Thoracic aorta (tissue), 2 donors: ENCODE results near the gene GOLT1B. TPM values are rescaled to one million over a fixed set of nuclear protein-coding genes. Genes with fewer than 3 reads are reported as not detected.

Source experiments
- ATAC-seq: fragments of 150-250 bp; one replicate; pipeline ENCODE4 v1.8.0; 2017; ENCODE audit warnings: low read depth; ENCODE audit not compliant: insufficient number of reproducible peaks, low FRiP score
- DNase-seq: peaks from one replicate; pipeline ENCODE4 v3.0.0-alpha.2; 2020; ENCODE audit warnings: low spot score
- H3K27ac ChIP-seq, 2 donors: fragments of 200-600 bp; sonication (generic); 1 replicate in 1 of 2; 2 replicates in 1 of 2; pipeline ENCODE4 v1.5.1; 2016; ENCODE audit warnings: mild to moderate bottlenecking in 2 of 2, moderate library complexity in 2 of 2
- H3K27me3 ChIP-seq: fragments of 200-600 bp; sonication (generic); replicated peaks from 2 replicates; pipeline ENCODE4 v1.6.0; 2016; ENCODE audit warnings: mild to moderate bottlenecking; ENCODE audit not compliant: insufficient read depth
- H3K36me3 ChIP-seq: fragments of 200-600 bp; sonication (generic); one replicate; pipeline ENCODE4 v1.5.1; 2016
- H3K4me1 ChIP-seq, 2 donors: fragments of 200-600 bp; sonication (generic); 1 replicate in 1 of 2; 2 replicates in 1 of 2; pipeline versions ENCODE4 v1.5.1 to v1.6.0; 2016; ENCODE audit warnings: low read depth in 2 of 2, mild to moderate bottlenecking in 1 of 2; ENCODE audit not compliant: control insufficient read depth in 1 of 2
- H3K4me3 ChIP-seq: fragments of 200-600 bp; sonication (generic); 2 replicates; pipeline ENCODE4 v1.5.1; 2016; ENCODE audit warnings: mild to moderate bottlenecking
- H3K9me3 ChIP-seq: fragments of 200-600 bp; sonication (generic); 2 replicates; pipeline ENCODE4 v1.5.1; 2016
- total RNA-seq, 2 donors: library from RNA; depleted of rRNA; stranded (reverse); fragments of >200 nt; gene quantifications; one replicate each; pipeline versions ENCODE4 v1.1.0 to v1.2.3, GENCODE V29; 2016
- TF ChIP-seq, protein P1 (sequence below): fragments of 200-600 bp; sonication (generic); IDR thresholded peaks from one replicate; pipeline ENCODE4 v1.5.1; 2019; ENCODE audit warnings: antibody characterized with exemption

GOLT1B gene
- total RNA-seq, 2 donors from 2014 or later, result 26.7 to 36.8 TPM

DNA sequence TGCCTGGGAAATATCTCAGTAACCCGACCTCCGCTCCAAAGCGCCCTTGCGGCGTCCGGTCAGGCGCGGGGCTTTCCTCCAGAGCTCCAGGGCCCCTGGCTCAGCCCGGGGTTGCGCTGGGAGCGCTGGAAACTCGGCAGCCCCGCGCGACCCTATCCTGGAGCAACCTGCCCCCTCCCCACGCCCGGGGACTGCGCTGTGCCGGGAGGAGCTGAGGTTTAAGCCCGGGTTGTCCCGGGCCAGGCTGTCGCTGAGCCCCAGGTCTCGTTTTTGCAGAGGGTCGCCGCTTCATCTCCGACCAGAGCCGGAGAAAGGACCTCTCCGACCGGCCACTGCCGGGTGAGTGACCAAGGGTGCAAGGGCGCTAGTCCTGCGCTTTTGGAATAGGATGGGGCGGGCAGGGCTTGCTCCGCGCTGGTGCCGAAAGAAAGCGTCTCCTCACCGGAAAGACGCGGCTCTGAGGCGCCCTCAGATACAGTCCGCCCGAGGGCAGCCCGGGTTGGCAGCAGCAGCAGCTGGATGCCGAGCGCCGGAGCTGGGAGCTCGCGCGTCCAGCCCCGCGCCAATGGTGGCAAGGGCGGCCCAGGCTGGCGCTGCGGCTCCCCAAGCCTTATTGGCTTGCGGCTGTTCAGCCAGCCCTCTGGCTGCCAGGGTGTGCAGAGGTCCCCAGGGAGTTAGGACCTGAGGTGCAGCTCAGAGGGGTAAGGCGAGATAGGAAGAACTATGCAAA lies 26.0 kb downstream of the GOLT1B start:
- Histone ChIP-seq H3K4me1 (peaks cover 3 to 12% of the 10 kb centered on the region in 2 donors), H3K27ac (peak overlapping the region in 1 of 2 donors; percentile 23), H3K36me3 (no peaks in the 10 kb centered on the region), H3K9me3 (no peaks in the 10 kb centered on the region), H3K4me3 (peak overlapping the region; percentile 79), H3K27me3 (no peaks in the 10 kb centered on the region)
- DNase-seq (no peak), ATAC-seq (no peak)
- TF ChIP-seq, protein P1, sequence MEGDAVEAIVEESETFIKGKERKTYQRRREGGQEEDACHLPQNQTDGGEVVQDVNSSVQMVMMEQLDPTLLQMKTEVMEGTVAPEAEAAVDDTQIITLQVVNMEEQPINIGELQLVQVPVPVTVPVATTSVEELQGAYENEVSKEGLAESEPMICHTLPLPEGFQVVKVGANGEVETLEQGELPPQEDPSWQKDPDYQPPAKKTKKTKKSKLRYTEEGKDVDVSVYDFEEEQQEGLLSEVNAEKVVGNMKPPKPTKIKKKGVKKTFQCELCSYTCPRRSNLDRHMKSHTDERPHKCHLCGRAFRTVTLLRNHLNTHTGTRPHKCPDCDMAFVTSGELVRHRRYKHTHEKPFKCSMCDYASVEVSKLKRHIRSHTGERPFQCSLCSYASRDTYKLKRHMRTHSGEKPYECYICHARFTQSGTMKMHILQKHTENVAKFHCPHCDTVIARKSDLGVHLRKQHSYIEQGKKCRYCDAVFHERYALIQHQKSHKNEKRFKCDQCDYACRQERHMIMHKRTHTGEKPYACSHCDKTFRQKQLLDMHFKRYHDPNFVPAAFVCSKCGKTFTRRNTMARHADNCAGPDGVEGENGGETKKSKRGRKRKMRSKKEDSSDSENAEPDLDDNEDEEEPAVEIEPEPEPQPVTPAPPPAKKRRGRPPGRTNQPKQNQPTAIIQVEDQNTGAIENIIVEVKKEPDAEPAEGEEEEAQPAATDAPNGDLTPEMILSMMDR, result no peak

DNA sequence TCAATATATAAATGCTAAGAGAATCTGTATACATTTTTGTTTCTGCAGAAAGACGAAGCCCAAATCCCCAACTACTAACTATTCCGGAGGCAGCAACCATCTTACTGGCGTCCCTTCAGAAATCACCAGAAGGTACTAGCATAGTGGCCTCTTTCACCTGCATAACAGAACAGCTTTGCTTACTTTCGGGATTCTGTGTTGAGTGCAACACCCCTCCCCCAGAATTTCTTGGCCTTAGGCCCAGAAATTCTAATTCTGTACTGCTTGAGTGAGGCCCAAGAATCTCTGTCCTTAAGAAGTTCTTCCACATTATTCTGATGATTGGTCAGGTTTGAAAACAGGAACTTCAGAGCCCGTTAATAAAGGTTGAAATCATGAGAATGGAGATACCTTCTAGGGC lies 27.4 kb downstream of the GOLT1B start:
- ATAC-seq, result no peak
- H3K27ac ChIP-seq, result no peak overlapping the region
- no peak for DNase-seq

DNA sequence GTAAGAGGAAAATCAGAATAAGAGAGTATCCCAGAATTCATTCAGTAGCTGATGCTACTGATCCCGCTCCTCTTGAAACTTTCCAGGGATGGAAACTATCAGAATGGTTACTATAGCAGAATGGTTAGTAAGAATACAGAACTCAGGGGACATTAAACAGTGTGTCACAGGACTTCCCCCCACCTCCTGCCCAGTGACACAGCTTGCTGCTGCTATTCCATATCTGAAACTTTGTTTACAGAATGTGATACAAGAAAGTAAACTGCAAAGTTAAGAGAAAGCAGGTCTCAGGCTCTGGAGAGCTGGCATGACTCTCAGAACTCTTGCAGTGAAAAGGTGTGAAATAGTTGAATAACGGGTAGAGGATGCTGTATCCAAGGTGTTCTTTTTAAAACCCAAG lies 27.9 kb downstream of the GOLT1B start:
- H3K27me3 ChIP-seq, result no peaks in the 10 kb centered on the region
- no peak for DNase-seq
- no peak for ATAC-seq
- H3K4me1 ChIP-seq, result peaks cover 3 to 12% of the 10 kb centered on the region in 2 donors
- no peaks in the 10 kb centered on the region for H3K9me3 ChIP-seq
- no peaks in the 10 kb centered on the region for H3K36me3 ChIP-seq
- TF ChIP-seq, protein P1, result no peak
- H3K27ac ChIP-seq, result no peak overlapping the region
- no peak overlapping the region for H3K4me3 ChIP-seq

More for the DNA sequence above, 27.4 kb downstream of the GOLT1B start:
- TF ChIP-seq, protein P1, result no peak
- Histone ChIP-seq H3K4me1 (peaks cover 3 to 12% of the 10 kb centered on the region in 2 donors), H3K9me3 (no peaks in the 10 kb centered on the region), H3K4me3 (no peak overlapping the region), H3K27me3 (no peaks in the 10 kb centered on the region), H3K36me3 (no peaks in the 10 kb centered on the region)

DNA sequence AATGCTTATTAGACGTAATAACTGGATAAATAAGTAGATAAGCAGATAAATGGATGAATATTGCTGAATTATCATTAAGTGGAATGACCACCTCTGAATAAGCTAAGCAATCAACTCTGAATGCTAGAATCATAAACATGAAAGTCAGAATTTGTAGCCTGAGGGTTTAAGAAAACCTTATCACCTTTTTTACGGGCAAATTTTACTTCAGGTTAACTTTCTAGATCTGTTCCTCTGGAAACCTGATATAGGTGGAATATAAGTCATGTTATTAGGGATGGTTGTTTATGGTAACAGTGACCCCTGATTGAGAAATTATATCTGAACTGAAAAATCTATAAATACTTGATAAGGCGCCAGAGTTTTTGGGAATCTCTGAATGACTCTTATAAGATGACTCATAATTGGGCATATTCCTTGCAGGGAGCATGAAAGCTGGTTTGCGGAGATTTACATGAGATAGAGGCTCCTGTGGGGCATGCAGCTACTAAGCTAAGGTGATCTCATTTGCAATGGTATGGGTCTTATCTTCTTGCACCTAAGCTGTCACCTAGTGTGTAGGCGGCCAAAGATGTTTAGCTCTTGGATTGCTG lies 36.6 kb downstream of the GOLT1B start:
- Histone ChIP-seq H3K9me3 (no peaks in the 10 kb centered on the region), H3K4me3 (no peak overlapping the region), H3K27ac (no peak overlapping the region), H3K27me3 (no peaks in the 10 kb centered on the region), H3K4me1 (no peaks in the 10 kb centered on the region), H3K36me3 (no peaks in the 10 kb centered on the region)
- DNase-seq, result no peak
- ATAC-seq, result no peak
- TF ChIP-seq, protein P1, result no peak

DNA sequence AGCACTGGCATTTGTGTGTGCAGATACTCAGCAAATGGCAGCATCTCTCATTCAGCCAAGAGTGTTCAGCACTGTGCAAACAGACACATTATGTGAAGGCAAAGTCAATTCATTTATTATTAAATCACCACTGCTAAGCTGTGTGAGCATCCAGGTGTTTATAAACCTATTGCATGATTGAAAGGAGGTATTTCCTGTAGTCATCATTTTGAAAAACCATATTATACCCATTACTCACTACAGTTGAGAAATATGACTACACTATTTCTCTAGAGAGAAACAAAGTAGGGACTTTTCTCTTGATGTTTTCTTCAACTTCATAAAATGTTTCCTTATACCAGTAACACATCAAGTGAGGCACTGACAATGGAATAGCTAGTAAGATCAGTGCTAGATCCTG lies 38.2 kb downstream of the GOLT1B start:
- DNase-seq, result no peak
- no peak overlapping the region for H3K27ac ChIP-seq
- no peak for ATAC-seq
- H3K4me3 ChIP-seq, result no peak overlapping the region
- TF ChIP-seq, protein P1, result no peak
- no peaks in the 10 kb centered on the region for H3K9me3 ChIP-seq
- H3K4me1 ChIP-seq, result no peaks in the 10 kb centered on the region
- H3K36me3 ChIP-seq, result no peaks in the 10 kb centered on the region
- no peaks in the 10 kb centered on the region for H3K27me3 ChIP-seq
